Measurements from ENCODE around the gene SPAG6.
"Not testable (repeated sequence)": the region's sequence is repeated elsewhere in the genome, so short reads cannot be mapped to it uniquely, and the experiment has no call there.

Gene SPAG6

GRCh38 chr10:22343731-22344130, 1.6 kb upstream of the SPAG6 start:
- no peak for DNase-seq

- DNase-seq = no peak
Measured at GRCh38 chr10:22344249-22344648, 1.0 kb upstream of the SPAG6 start.

- no peak for DNase-seq
Measured at GRCh38 chr10:22344781-22345300, 455 bp upstream of the SPAG6 start.

GRCh38 chr10:22346096-22346661, 883 bp downstream of the SPAG6 start:
- no peak for DNase-seq

- DNase-seq = no peak
Measured at GRCh38 chr10:22349755-22350154, 4.5 kb downstream of the SPAG6 start.

GRCh38 chr10:22351131-22351703, 5.9 kb downstream of the SPAG6 start:
- no peak for DNase-seq

- DNase-seq = no peak
Measured at GRCh38 chr10:22356324-22356873, 11.1 kb downstream of the SPAG6 start.

- not testable (repeated sequence) for DNase-seq
Measured at GRCh38 chr10:22357770-22358169, 12.5 kb downstream of the SPAG6 start.

GRCh38 chr10:22363305-22363704, 18.0 kb downstream of the SPAG6 start:
- no peak for DNase-seq

- DNase-seq = no peak
Measured at GRCh38 chr10:22364407-22365140, 19.3 kb downstream of the SPAG6 start.

GRCh38 chr10:22365233-22365632, 19.9 kb downstream of the SPAG6 start:
- no peak for DNase-seq

- no peak for DNase-seq
Measured at GRCh38 chr10:22365644-22366434, 20.5 kb downstream of the SPAG6 start.

GRCh38 chr10:22366435-22366703, 21.1 kb downstream of the SPAG6 start:
- no peak for DNase-seq

GRCh38 chr10:22366771-22367170, 21.5 kb downstream of the SPAG6 start:
- no peak for DNase-seq

- peak in 1 of 5 donors; percentile 25 for DNase-seq
Measured at GRCh38 chr10:22367471-22367870, 22.2 kb downstream of the SPAG6 start.

- no peak for DNase-seq
Measured at GRCh38 chr10:22368402-22368801, 23.1 kb downstream of the SPAG6 start.

- DNase-seq = no peak
Measured at GRCh38 chr10:22368981-22369380, 23.7 kb downstream of the SPAG6 start.

GRCh38 chr10:22369434-22370072, 24.3 kb downstream of the SPAG6 start:
- DNase-seq = peak in 1 of 5 donors; percentile 37

GRCh38 chr10:22370320-22370719, 25.0 kb downstream of the SPAG6 start:
- DNase-seq = no peak

- DNase-seq = no peak
Measured at GRCh38 chr10:22372298-22372697, 27.0 kb downstream of the SPAG6 start.

- no peak for DNase-seq
Measured at GRCh38 chr10:22372917-22373316, 27.6 kb downstream of the SPAG6 start.

GRCh38 chr10:22374489-22375126, 29.3 kb downstream of the SPAG6 start:
- no peak for DNase-seq
